ENCODE data around the gene COL4A4.
A peak's percentile ranks its signal among the peaks of the same experiment; 100 is the strongest.

Gene COL4A4

DNA sequence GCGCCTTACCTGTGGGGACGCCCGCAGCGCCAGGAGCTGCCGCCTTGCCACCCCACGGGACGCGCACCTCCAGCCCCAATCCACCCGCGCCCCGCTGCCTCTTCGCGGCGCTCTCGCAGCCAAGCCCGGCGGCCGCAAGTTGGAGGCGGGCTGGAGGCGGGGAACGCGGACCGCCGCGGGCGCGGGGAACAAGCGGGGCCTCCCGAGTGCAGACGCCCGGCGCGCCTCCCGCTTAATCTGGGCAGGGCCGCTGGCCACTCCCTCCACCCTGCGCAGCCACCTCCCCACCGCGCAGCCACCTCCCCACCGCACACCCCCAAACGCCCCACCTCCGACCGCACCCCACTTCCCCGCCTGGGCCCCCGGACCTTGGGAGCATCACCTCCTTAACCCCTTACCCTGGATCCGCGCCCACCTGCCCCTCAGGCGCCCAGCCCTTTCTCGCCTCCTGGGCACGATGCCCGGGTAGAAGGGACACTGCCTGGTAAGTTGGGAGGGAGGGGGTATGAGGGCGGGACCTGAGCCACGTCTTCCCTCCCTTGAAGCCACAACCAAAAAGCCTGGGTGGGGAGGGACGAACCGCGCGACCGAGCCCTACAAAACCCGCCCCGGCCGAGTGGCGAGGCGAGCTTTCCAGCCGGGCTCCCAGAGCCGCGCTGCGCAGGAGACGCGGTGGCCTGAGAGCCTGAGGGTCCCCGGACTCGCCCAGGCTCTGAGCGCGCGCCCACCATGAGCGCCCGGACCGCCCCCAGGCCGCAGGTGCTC is at the start of gene COL4A4, which contains the start of gene COL4A3:
Gene COL4A4 (minus strand): TSS at position 208 of the 765 bp plus-strand sequence. CDS start 16,722 bp downstream, outside the sequence.
Gene COL4A3 (plus strand): TSS at position 627 of the 765 bp plus-strand sequence. CDS start 103 bp downstream, at position 730.
- TF ChIP-seq, protein P1, sequence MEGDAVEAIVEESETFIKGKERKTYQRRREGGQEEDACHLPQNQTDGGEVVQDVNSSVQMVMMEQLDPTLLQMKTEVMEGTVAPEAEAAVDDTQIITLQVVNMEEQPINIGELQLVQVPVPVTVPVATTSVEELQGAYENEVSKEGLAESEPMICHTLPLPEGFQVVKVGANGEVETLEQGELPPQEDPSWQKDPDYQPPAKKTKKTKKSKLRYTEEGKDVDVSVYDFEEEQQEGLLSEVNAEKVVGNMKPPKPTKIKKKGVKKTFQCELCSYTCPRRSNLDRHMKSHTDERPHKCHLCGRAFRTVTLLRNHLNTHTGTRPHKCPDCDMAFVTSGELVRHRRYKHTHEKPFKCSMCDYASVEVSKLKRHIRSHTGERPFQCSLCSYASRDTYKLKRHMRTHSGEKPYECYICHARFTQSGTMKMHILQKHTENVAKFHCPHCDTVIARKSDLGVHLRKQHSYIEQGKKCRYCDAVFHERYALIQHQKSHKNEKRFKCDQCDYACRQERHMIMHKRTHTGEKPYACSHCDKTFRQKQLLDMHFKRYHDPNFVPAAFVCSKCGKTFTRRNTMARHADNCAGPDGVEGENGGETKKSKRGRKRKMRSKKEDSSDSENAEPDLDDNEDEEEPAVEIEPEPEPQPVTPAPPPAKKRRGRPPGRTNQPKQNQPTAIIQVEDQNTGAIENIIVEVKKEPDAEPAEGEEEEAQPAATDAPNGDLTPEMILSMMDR (IDR thresholded peaks at IDR 0.05; ENCODE audit: control insufficient read depth, extremely low read depth, insufficient read depth): peak; percentile 4; the same call in 1 of the 2 replicates
- H3K4me3 ChIP-seq (ENCODE audit: low read depth, low read length): peak within 1 kb of the TSS; percentile 49
- no peak for DNase-seq (ENCODE audit: low read depth)

DNA sequence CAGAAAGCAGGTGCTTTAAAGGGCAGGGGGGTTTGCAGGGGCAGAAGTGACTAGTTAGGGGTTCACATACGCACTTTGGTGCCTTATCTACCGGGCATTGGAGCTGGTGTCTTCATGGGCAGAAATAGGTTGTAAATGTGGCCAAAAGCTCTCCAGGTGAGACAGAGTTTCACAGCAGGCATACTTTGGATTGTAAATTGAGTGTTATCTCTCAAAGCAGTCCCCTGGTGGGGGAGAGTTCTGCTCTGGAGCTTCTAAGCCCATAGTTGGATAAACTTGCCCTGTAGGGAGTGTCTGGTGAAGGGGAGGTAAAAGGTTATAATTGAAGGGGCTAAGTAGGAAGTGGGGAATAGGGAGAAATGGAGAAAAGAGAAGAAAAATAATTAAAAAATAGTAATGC is 43.6 kb upstream of the COL4A4 start:
- TF ChIP-seq, protein P1 (IDR thresholded peaks at IDR 0.05; ENCODE audit: control insufficient read depth, extremely low read depth, insufficient read depth): no peak
- H3K4me3 ChIP-seq (ENCODE audit: low read depth, low read length): no peak overlapping the region
- DNase-seq (ENCODE audit: low read depth): no peak

DNA sequence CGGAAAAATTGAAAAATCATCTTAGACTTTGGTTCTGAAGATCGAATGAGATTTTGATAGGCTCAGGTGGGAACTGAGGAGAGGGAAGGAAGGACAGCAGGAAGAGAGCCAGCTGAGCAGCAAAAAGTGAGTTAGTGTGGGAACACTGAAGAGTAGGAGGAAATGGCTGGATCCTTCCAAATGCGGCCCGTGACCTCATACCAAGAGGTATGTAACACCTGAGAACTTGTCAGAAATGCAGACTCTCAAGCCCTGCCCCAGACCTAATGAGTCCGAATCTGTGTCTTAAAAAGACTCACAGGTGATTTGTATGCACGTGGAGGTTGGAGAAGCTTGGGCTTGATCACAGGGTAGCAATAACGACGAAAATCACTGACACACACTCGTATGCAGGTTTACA is 42.4 kb upstream of the COL4A4 start:
- no peak for DNase-seq (ENCODE audit: low read depth)
- no peak overlapping the region for H3K4me3 ChIP-seq (ENCODE audit: low read depth, low read length)
- TF ChIP-seq, protein P1 (IDR thresholded peaks at IDR 0.05; ENCODE audit: control insufficient read depth, extremely low read depth, insufficient read depth): no peak

- DNase-seq (ENCODE audit: low read depth): no peak
- TF ChIP-seq, protein P1 (IDR thresholded peaks at IDR 0.05; ENCODE audit: control insufficient read depth, extremely low read depth, insufficient read depth): no peak
These were observed 41.7 kb upstream of the COL4A4 start for GRCh38 chr2:227205701-227206100.

DNA sequence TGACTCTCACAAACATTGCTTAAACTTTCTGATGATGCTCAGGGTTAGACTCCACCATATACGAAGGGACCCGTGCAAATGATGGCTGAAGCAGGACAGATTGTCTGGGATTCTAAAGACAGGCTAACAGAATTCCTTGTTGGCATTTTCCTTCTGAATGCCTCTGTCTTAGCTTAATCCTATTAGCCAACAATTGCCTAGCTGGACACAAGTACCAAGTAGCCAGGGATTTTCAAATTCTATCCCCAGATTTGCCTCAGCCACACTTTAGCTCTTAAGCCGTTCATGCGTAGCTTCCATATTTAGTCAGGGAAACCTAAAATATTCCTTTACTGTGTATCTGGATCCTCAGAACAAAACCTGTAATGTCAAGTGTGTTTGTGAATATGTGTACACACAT is 40.4 kb upstream of the COL4A4 start:
- DNase-seq (ENCODE audit: low read depth): no peak
- no peak overlapping the region for H3K4me3 ChIP-seq (ENCODE audit: low read depth, low read length)
- TF ChIP-seq, protein P1 (IDR thresholded peaks at IDR 0.05; ENCODE audit: control insufficient read depth, extremely low read depth, insufficient read depth): no peak

More at GRCh38 chr2:227205701-227206100, 41.7 kb upstream of the COL4A4 start:
- no peak overlapping the region for H3K4me3 ChIP-seq (ENCODE audit: low read depth, low read length)

GRCh38 chr2:227201771-227202170 is 37.8 kb upstream of the COL4A4 start:
- TF ChIP-seq, protein P1 (IDR thresholded peaks at IDR 0.05; ENCODE audit: control insufficient read depth, extremely low read depth, insufficient read depth): no peak
- DNase-seq (ENCODE audit: low read depth): no peak
- no peak overlapping the region for H3K4me3 ChIP-seq (ENCODE audit: low read depth, low read length)
